Endodermal cell (in vitro differentiated cells): ENCODE results near the gene KIAA1958. TPM values are rescaled to one million over a fixed set of nuclear protein-coding genes. Genes with fewer than 3 reads are reported as not detected.

Experiments used
- DNase-seq: peaks from one replicate; pipeline ENCODE4 v3.0.0-alpha.2; 2017
- H3K27ac ChIP-seq: 2 replicates; pipeline ENCODE4 v1.5.1; 2013; ENCODE audit warnings: mild to moderate bottlenecking, low read depth, low read length, moderate library complexity
- H3K27me3 ChIP-seq: 2 replicates; pipeline ENCODE4 v1.6.1; 2013; ENCODE audit warnings: mild to moderate bottlenecking, low read length, moderate library complexity; ENCODE audit not compliant: insufficient read depth, control insufficient read depth, poor library complexity, severe bottlenecking
- H3K36me3 ChIP-seq: 2 replicates; pipeline ENCODE4 v1.7.0; 2013; ENCODE audit warnings: mild to moderate bottlenecking, low read length, moderate library complexity; ENCODE audit not compliant: control insufficient read depth, insufficient read depth
- H3K4me1 ChIP-seq: one replicate; pipeline ENCODE4 v1.7.0; 2013; ENCODE audit warnings: low read length; ENCODE audit not compliant: control insufficient read depth, insufficient read depth
- H3K4me3 ChIP-seq: 2 replicates; pipeline ENCODE4 v1.5.1; 2013; ENCODE audit warnings: mild to moderate bottlenecking, low read length, moderate library complexity
- H3K9ac ChIP-seq: 2 replicates; pipeline ENCODE4 v1.6.1; 2013; ENCODE audit warnings: mild to moderate bottlenecking, low read length, moderate library complexity; ENCODE audit not compliant: poor library complexity, severe bottlenecking; ENCODE audit errors: extremely low read depth
- H3K9me3 ChIP-seq: 2 replicates; pipeline ENCODE4 v1.6.1; 2013; ENCODE audit warnings: mild to moderate bottlenecking, low read length, moderate library complexity; ENCODE audit not compliant: control insufficient read depth
- H3K27ac Mint-ChIP-seq: 2 replicates; pipeline ENCODE4 v1.8.0; 2020; ENCODE audit warnings: mixed read lengths
- H3K27me3 Mint-ChIP-seq: 2 replicates; pipeline ENCODE4 v1.8.0; 2021; ENCODE audit warnings: mild to moderate bottlenecking, mixed read lengths; ENCODE audit not compliant: insufficient read depth
- H3K36me3 Mint-ChIP-seq: 2 replicates; pipeline ENCODE4 v1.8.0; 2020; ENCODE audit warnings: low read depth, mixed read lengths
- H3K4me1 Mint-ChIP-seq: 2 replicates; pipeline ENCODE4 v1.8.0; 2020; ENCODE audit warnings: mixed read lengths
- H3K4me3 Mint-ChIP-seq: 2 replicates; pipeline ENCODE4 v1.8.0; 2020; ENCODE audit warnings: mild to moderate bottlenecking, moderate library complexity, mixed read lengths
- H3K9me3 Mint-ChIP-seq: 2 replicates; pipeline ENCODE4 v1.8.0; 2020; ENCODE audit warnings: mild to moderate bottlenecking, mixed read lengths
- CTCF ChIP-seq: fragments of 200-600 bp; sonication (generic); conservative IDR thresholded peaks from 2 replicates; pipeline ENCODE4 v1.5.0; 2021; ENCODE audit warnings: antibody characterized with exemption, mild to moderate bottlenecking
- WGBS, 2 experiments: methylation state at CpG; one replicate each; pipeline versions ENCODE4 v1.1.5 to v1.1.7; 2013; ENCODE audit warnings: missing lambda C conversion rate in 2 of 2, mixed read lengths in 1 of 2; ENCODE audit not compliant: insufficient coverage in 1 of 2, insufficient read length in 1 of 2; 5-methylcytosine and 5-hydroxymethylcytosine counted together
- total RNA-seq, 2 donors: library from RNA; stranded (reverse); fragmentation: NEBNext Ultra II Directional in 1 of 2; extraction: Animal tissue kit (Norgen Biotek cat#: 25700) in 1 of 2; gene quantifications; 2 replicates in 1 of 2; 3 replicates in 1 of 2; pipeline ENCODE4 v1.2.1, GENCODE V29; 2021

Gene KIAA1958
- total RNA-seq, 2 donors from 2014 or later = 44.6 to 50.9 TPM

- Histone ChIP-seq H3K36me3 (no peaks in the 10 kb centered on the region), H3K27me3 (no peaks in the 10 kb centered on the region), H3K9ac (no peak overlapping the region), H3K4me1 (no peaks in the 10 kb centered on the region), H3K27ac (no peak overlapping the region), H3K9me3 (no peaks in the 10 kb centered on the region), H3K4me3 (no peak overlapping the region)
- 100% methylated on average over 1 of the region's 1 CpG for WGBS, 2 experiments
- Mint-ChIP-seq H3K27me3 (no peaks in the 10 kb centered on the region), H3K9me3 (no peaks in the 10 kb centered on the region), H3K27ac (no peak overlapping the region), H3K4me1 (no peaks in the 10 kb centered on the region), H3K36me3 (peaks cover 10% of the 10 kb centered on the region), H3K4me3 (no peak overlapping the region)
- no peak for TF ChIP-seq CTCF
- DNase-seq = no peak
These were observed 43.0 kb upstream of the KIAA1958 start for GRCh38 chr9:112443636-112444035.

GRCh38 chr9:112445196-112445595 lies 41.4 kb upstream of the KIAA1958 start:
- no peaks in the 10 kb centered on the region for H3K4me1 Mint-ChIP-seq
- 100% methylated on average over 1 of the region's 1 CpG; no CpG with 5 or more reads in 1 of the 2 experiments for WGBS, 2 experiments
- H3K27ac Mint-ChIP-seq = no peak overlapping the region
- Histone ChIP-seq H3K4me3 (no peak overlapping the region), H3K36me3 (no peaks in the 10 kb centered on the region), H3K9ac (no peak overlapping the region), H3K27me3 (no peaks in the 10 kb centered on the region), H3K27ac (no peak overlapping the region), H3K4me1 (no peaks in the 10 kb centered on the region), H3K9me3 (no peaks in the 10 kb centered on the region)
- no peak overlapping the region for H3K4me3 Mint-ChIP-seq
- no peak for DNase-seq
- H3K36me3 Mint-ChIP-seq = peaks cover 10% of the 10 kb centered on the region
- H3K27me3 Mint-ChIP-seq = no peaks in the 10 kb centered on the region
- no peaks in the 10 kb centered on the region for H3K9me3 Mint-ChIP-seq
- TF ChIP-seq CTCF = no peak

GRCh38 chr9:112446080-112446479 lies 40.5 kb upstream of the KIAA1958 start:
- H3K27ac ChIP-seq = no peak overlapping the region
- no peaks in the 10 kb centered on the region for H3K4me1 Mint-ChIP-seq
- H3K36me3 Mint-ChIP-seq = peaks cover 10% of the 10 kb centered on the region
- no peaks in the 10 kb centered on the region for H3K36me3 ChIP-seq
- DNase-seq = no peak
- no peaks in the 10 kb centered on the region for H3K9me3 ChIP-seq
- no peak overlapping the region for H3K4me3 ChIP-seq
- no peaks in the 10 kb centered on the region for H3K4me1 ChIP-seq
- no peak overlapping the region for H3K27ac Mint-ChIP-seq
- H3K9ac ChIP-seq = no peak overlapping the region
- no peak overlapping the region for H3K4me3 Mint-ChIP-seq
- H3K27me3 ChIP-seq = no peaks in the 10 kb centered on the region
- H3K9me3 Mint-ChIP-seq = no peaks in the 10 kb centered on the region
- TF ChIP-seq CTCF = no peak
- 82 to 95% methylated on average over 2 of the region's 2 CpGs for WGBS, 2 experiments
- H3K27me3 Mint-ChIP-seq = no peaks in the 10 kb centered on the region
